Transverse colon (tissue), 4 donors: Measurements from ENCODE around the gene MINDY4B.

Experiments used
- EP300 ChIP-seq: sonication (generic); formaldehyde crosslinking; IDR thresholded peaks from one replicate; pipeline ENCODE4 v1.6.1; 2017; ENCODE audit warnings: antibody characterized with exemption, low read depth
- POLR2A ChIP-seq: fragments of 450-650 bp; IDR thresholded peaks from one replicate; pipeline ENCODE4 v1.6.1; 2016; ENCODE audit warnings: antibody characterized with exemption, mild to moderate bottlenecking, moderate library complexity
- POLR2AphosphoS5 ChIP-seq, 3 donors: sonication (generic); formaldehyde crosslinking; IDR thresholded peaks; one replicate each; pipeline ENCODE4 v1.6.1; 2016; ENCODE audit warnings: antibody characterized with exemption in 3 of 3
- TF ChIP-seq, protein P1 (sequence below), 5 experiments: fragments of 200-600 bp in 3 of 5; fragments of 450-650 bp in 2 of 5; sonication (generic) in 3 of 5; IDR thresholded peaks; 1 replicate in 2 of 5; 2 replicates in 3 of 5; pipeline ENCODE4 v1.5.1; 2016 to 2017; ENCODE audit warnings: antibody characterized with exemption in 5 of 5, inconsistent platforms in 3 of 5, mild to moderate bottlenecking in 2 of 5, moderate library complexity in 1 of 5

DNA sequence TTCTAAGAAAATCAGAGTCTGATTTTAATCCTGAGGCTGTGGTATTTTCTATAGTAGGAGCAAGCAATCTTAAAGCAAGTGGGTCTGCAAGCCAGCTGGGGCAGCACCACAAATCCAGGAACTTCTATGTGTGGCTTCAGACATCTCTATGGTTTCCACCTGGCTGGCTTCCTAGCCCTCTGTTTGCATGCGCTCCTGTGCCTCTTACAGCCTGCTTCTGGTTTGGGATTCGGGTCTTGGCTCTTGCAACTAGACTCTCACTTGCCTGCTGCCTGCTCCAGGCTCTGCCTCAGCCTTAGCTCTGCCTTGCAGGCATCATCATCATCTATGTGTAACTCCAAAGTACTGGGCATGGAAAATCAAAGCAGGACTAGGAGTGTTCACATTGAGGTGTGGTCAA, 43.4 kb downstream of the MINDY4B start:
- TF ChIP-seq POLR2A (no peak), POLR2AphosphoS5 (IDR thresholded peaks at IDR 0.05) (no peak), EP300 (no peak)
- TF ChIP-seq, protein P1, sequence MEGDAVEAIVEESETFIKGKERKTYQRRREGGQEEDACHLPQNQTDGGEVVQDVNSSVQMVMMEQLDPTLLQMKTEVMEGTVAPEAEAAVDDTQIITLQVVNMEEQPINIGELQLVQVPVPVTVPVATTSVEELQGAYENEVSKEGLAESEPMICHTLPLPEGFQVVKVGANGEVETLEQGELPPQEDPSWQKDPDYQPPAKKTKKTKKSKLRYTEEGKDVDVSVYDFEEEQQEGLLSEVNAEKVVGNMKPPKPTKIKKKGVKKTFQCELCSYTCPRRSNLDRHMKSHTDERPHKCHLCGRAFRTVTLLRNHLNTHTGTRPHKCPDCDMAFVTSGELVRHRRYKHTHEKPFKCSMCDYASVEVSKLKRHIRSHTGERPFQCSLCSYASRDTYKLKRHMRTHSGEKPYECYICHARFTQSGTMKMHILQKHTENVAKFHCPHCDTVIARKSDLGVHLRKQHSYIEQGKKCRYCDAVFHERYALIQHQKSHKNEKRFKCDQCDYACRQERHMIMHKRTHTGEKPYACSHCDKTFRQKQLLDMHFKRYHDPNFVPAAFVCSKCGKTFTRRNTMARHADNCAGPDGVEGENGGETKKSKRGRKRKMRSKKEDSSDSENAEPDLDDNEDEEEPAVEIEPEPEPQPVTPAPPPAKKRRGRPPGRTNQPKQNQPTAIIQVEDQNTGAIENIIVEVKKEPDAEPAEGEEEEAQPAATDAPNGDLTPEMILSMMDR (IDR thresholded peaks at IDR 0.05) = no peak
